ENCODE data around the gene KIRREL3.

KIRREL3 gene

GRCh38 chr11:126615845-126616244 lies 384.7 kb downstream of the KIRREL3 start:
- peaks cover 3% of the 10 kb centered on the region for H3K27me3 ChIP-seq (ENCODE audit: insufficient read depth, poor library complexity, severe bottlenecking)
- no peak overlapping the region for H3K4me3 ChIP-seq (replicated peaks; ENCODE audit: insufficient read depth, low read length)
- no peak overlapping the region for H3K27ac ChIP-seq (replicated peaks)
- DNase-seq (ENCODE audit: low read depth in 1 of 2, low spot score in 1 of 2) = no peak
- TF ChIP-seq REST (IDR thresholded peaks at IDR 0.05; ENCODE audit: insufficient replicate concordance, low read depth) (no peak), GABPA (IDR thresholded peaks at IDR 0.05; ENCODE audit: low read depth) (no peak), POLR2AphosphoS5 (IDR thresholded peaks at IDR 0.05; ENCODE audit: low read depth) (no peak), SPI1 (IDR thresholded peaks at IDR 0.05; ENCODE audit: borderline replicate concordance, low read depth) (no peak), CTCF (IDR thresholded peaks at IDR 0.05; ENCODE audit: insufficient read depth, low read length) (no peak)

- no peak for TF ChIP-seq GABPA (IDR thresholded peaks at IDR 0.05; ENCODE audit: low read depth)
- no peak for TF ChIP-seq REST (IDR thresholded peaks at IDR 0.05; ENCODE audit: insufficient replicate concordance, low read depth)
- TF ChIP-seq POLR2AphosphoS5 (IDR thresholded peaks at IDR 0.05; ENCODE audit: low read depth) = no peak
- no peak for TF ChIP-seq CTCF (IDR thresholded peaks at IDR 0.05; ENCODE audit: insufficient read depth, low read length)
- TF ChIP-seq SPI1 (IDR thresholded peaks at IDR 0.05; ENCODE audit: borderline replicate concordance, low read depth) = no peak
These were observed 387.3 kb downstream of the KIRREL3 start for GRCh38 chr11:126613272-126613671.

GRCh38 chr11:126612671-126613070 lies 387.9 kb downstream of the KIRREL3 start:
- no peak for TF ChIP-seq CTCF (IDR thresholded peaks at IDR 0.05; ENCODE audit: insufficient read depth, low read length)
- no peak for TF ChIP-seq REST (IDR thresholded peaks at IDR 0.05; ENCODE audit: insufficient replicate concordance, low read depth)
- no peak for TF ChIP-seq GABPA (IDR thresholded peaks at IDR 0.05; ENCODE audit: low read depth)
- H3K4me3 ChIP-seq (replicated peaks; ENCODE audit: insufficient read depth, low read length) = no peak overlapping the region
- H3K27me3 ChIP-seq (ENCODE audit: insufficient read depth, poor library complexity, severe bottlenecking) = no peaks in the 10 kb centered on the region
- no peak overlapping the region for H3K27ac ChIP-seq (replicated peaks)
- DNase-seq (ENCODE audit: low read depth in 1 of 2, low spot score in 1 of 2) = no peak

More at GRCh38 chr11:126613272-126613671, 387.3 kb downstream of the KIRREL3 start:
- no peak for DNase-seq (ENCODE audit: low read depth in 1 of 2, low spot score in 1 of 2)
- H3K27ac ChIP-seq (replicated peaks) = no peak overlapping the region
- no peaks in the 10 kb centered on the region for H3K27me3 ChIP-seq (ENCODE audit: insufficient read depth, poor library complexity, severe bottlenecking)
- no peak overlapping the region for H3K4me3 ChIP-seq (replicated peaks; ENCODE audit: insufficient read depth, low read length)

Measured in HL-60 (cell line).